ENCODE measurements around the gene SLC6A5. TPM values are rescaled to one million over a fixed set of nuclear protein-coding genes. Genes with fewer than 3 reads are reported as not detected.

The SLC6A5 gene
- total and polyA plus RNA-seq, 2 of the 8 experiments (the other 6 are each of a cell fraction or from before 2014, with no cell fraction given), result not detected

DNA sequence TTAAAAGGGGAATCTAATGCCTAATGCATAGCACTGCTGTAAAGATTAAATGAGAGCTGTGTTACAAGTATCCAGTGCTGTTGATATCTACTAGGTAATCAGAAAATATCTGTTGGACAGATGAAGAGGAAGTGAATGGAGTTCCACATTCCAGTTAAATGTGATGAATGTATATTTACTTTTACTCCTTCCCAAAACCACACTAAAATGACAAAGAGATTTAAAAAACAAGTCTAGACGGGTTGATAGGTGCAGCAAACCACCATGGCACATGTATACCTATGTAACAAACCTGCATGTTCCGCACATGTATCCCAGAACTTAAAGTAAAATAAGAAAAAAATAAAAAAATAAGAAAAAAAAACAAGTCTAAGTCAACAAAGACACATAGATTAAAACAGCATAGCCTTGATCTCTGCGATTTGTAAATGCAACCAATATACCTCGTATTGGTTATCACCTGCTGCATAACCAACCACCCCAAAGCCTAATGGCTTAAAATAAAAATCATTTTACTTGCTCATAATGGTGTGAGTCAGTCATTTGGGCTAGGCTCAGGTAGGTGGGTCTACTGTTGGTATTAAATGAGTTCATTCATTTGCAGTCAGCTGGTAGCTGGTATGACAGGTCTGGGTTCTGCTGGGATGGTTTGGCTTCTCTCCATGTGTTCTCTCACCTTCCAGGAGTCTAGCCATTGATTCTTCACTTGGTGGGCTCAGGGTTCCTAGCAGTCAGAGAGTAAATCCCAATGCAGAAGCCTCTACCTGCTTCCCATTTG, 39.7 kb upstream of the SLC6A5 start:
- no peak overlapping the region for H2AFZ ChIP-seq (ENCODE audit: low read length)

More for the DNA sequence above, 39.7 kb upstream of the SLC6A5 start:
- Histone ChIP-seq H3K9me3 (ENCODE audit: insufficient read depth in 2 of 2, low read depth in 1 of 2, low read length in 1 of 2) (peaks cover 8 to 11% of the 10 kb centered on the region in 2 experiments; a peak in 3 of 4 replicates), H3K18ac (ENCODE audit: extremely low read depth, low read length) (no peak overlapping the region), H3K56ac (replicated peaks; ENCODE audit: insufficient read length, low read depth, low read length) (no peak overlapping the region), H2AK5ac (ENCODE audit: low read depth, low read length) (no peak overlapping the region), H2BK5ac (ENCODE audit: low read depth, low read length) (no peak overlapping the region), H3K14ac (ENCODE audit: insufficient read length) (no peak overlapping the region), H3K4ac (replicated peaks; ENCODE audit: insufficient read length, low read depth, low read length) (no peak overlapping the region), H3K4me1 (replicated peaks in 1 of 4; ENCODE audit: control insufficient read depth in 3 of 4, insufficient read depth in 4 of 4, low read length in 3 of 4) (no peaks in the 10 kb centered on the region), H3K27me3 (replicated peaks in 1 of 4; ENCODE audit: control insufficient read depth in 3 of 4, extremely low read depth in 1 of 4, insufficient read depth in 3 of 4, low read length in 3 of 4) (no peaks in the 10 kb centered on the region), H3K23ac (ENCODE audit: insufficient read length) (no peak overlapping the region), H2BK15ac (ENCODE audit: low read length) (no peak overlapping the region), H2BK120ac (replicated peaks; ENCODE audit: low read depth, low read length) (no peak overlapping the region), H3K23me2 (ENCODE audit: low read depth, low read length) (no peaks in the 10 kb centered on the region), H3K79me2 (ENCODE audit: control insufficient read depth in 1 of 2, insufficient read depth in 2 of 2, low read length in 2 of 2) (no peaks in the 10 kb centered on the region), H4K5ac (ENCODE audit: insufficient read length, low read depth, low read length) (no peak overlapping the region), H3K27ac (ENCODE audit: low read depth, low read length) (no peak overlapping the region), H4K20me1 (replicated peaks in 1 of 2; ENCODE audit: control insufficient read depth in 1 of 2, insufficient read depth in 2 of 2, low read length in 2 of 2) (no peaks in the 10 kb centered on the region), H2BK20ac (ENCODE audit: low read length) (no peak overlapping the region), H3K4me2 (ENCODE audit: insufficient read depth in 1 of 2, low read depth in 2 of 2, low read length in 2 of 2) (no peak overlapping the region), H3K79me1 (ENCODE audit: low read depth, low read length) (no peaks in the 10 kb centered on the region; the same call in 1 of the 2 replicates), H4K91ac (replicated peaks; ENCODE audit: insufficient read length, low read length) (no peak overlapping the region), H3K4me3 (ENCODE audit: extremely low read depth in 1 of 4, insufficient read depth in 2 of 4, low read depth in 3 of 4, low read length in 4 of 4) (no peak overlapping the region), H2BK12ac (ENCODE audit: low read depth, low read length) (no peak overlapping the region), H3K9ac (replicated peaks in 1 of 4; ENCODE audit: extremely low read depth in 1 of 4, low read depth in 3 of 4, low read length in 3 of 4) (no peak overlapping the region), H3K36me3 (ENCODE audit: control insufficient read depth in 2 of 4, insufficient read depth in 4 of 4, low read length in 3 of 4) (no peaks in the 10 kb centered on the region), H4K8ac (ENCODE audit: extremely low read depth, insufficient read depth, low read length) (no peak overlapping the region)
- FAIRE-seq (no peak), DNase-seq (ENCODE audit: low read depth in 1 of 2, low spot score in 2 of 2) (no peak)
- TF ChIP-seq SRF (IDR thresholded peaks at IDR 0.05; ENCODE audit: low read depth, low read length) (no peak), TAF1 (IDR thresholded peaks at IDR 0.05; ENCODE audit: low read depth, low read length) (no peak), ZNF274 (IDR thresholded peaks at IDR 0.05; ENCODE audit: borderline replicate concordance, extremely low read depth, low read length) (no peak), RXRA (IDR thresholded peaks at IDR 0.05; ENCODE audit: insufficient read depth, low read depth, low read length) (no peak)
- POLR2A ChIA-PET (ENCODE audit: partially characterized antibody), result no interaction called here
- WGBS, 2 experiments (ENCODE audit: extremely low coverage in 1 of 2, insufficient coverage in 1 of 2, insufficient read length in 1 of 2, insufficient replicate concordance in 2 of 2, low coverage in 1 of 2, low lambda C conversion rate in 2 of 2, missing lambda C conversion rate in 1 of 2), result 90% methylated on average over 4 of the region's 4 CpGs; no CpG with 5 or more reads in 1 of the 2 experiments
- CTCF ChIA-PET (ENCODE audit: partially characterized antibody), result no interaction called here
